HG02885 (cell line): ENCODE measurements around the gene GPANK1.
"Not testable (repeated sequence)": the region's sequence is repeated elsewhere in the genome, so short reads cannot be mapped to it uniquely, and the experiment has no call there.

ENCODE experiments used
- ATAC-seq: cut with Tn5 transposase; IDR thresholded peaks from one replicate; pipeline ENCODE4 v1.9.1; 2021; ENCODE audit warnings: mild to moderate bottlenecking; ENCODE audit not compliant: unreplicated experiment, poor library complexity

GPANK1 gene

GRCh38 chr6:31664790-31665500 is at the start of gene GPANK1:
TSS of gene GPANK1 (minus strand) at chr6:31664997. CDS start at chr6:31664478, 519 bp downstream.
- ATAC-seq: peak; percentile 34

GRCh38 chr6:31713991-31714684 is 49.3 kb upstream of the GPANK1 start:
- ATAC-seq: no peak

- ATAC-seq: no peak
Observed at GRCh38 chr6:31713465-31713864, 48.7 kb upstream of the GPANK1 start.

- no peak for ATAC-seq
Observed at GRCh38 chr6:31712296-31712695, 47.5 kb upstream of the GPANK1 start.

GRCh38 chr6:31711233-31711632 is 46.4 kb upstream of the GPANK1 start:
- ATAC-seq: no peak

GRCh38 chr6:31710523-31711219 is 45.9 kb upstream of the GPANK1 start:
- ATAC-seq: no peak

- not testable (repeated sequence) for ATAC-seq
Observed at GRCh38 chr6:31709157-31709556, 44.4 kb upstream of the GPANK1 start.

- no peak for ATAC-seq
Observed at GRCh38 chr6:31708224-31708623, 43.4 kb upstream of the GPANK1 start.

GRCh38 chr6:31707701-31708100 is 42.9 kb upstream of the GPANK1 start:
- no peak for ATAC-seq

- ATAC-seq: no peak
Observed at GRCh38 chr6:31706599-31706998, 41.8 kb upstream of the GPANK1 start, which contains the start of gene LY6G6F. TSS of gene LY6G6F (plus strand) at chr6:31706866. CDS start at chr6:31706907, 41 bp downstream.

- no peak for ATAC-seq
Observed at GRCh38 chr6:31705931-31706330, 41.1 kb upstream of the GPANK1 start.

GRCh38 chr6:31702819-31703716 is 38.3 kb upstream of the GPANK1 start, which contains the start of gene ABHD16A:
TSS of gene ABHD16A (minus strand) at chr6:31703324. CDS start at chr6:31703281, 43 bp downstream.
- peak; percentile 93 for ATAC-seq

- ATAC-seq: no peak
Observed at GRCh38 chr6:31702405-31702818, 37.6 kb upstream of the GPANK1 start.

- no peak for ATAC-seq
Observed at GRCh38 chr6:31701666-31702404, 37.0 kb upstream of the GPANK1 start.

GRCh38 chr6:31700740-31701401 is 36.1 kb upstream of the GPANK1 start:
- ATAC-seq: no peak

- no peak for ATAC-seq
Observed at GRCh38 chr6:31697555-31697954, 32.8 kb upstream of the GPANK1 start.

- ATAC-seq: no peak
Observed at GRCh38 chr6:31693535-31693934, 28.7 kb upstream of the GPANK1 start.

GRCh38 chr6:31692886-31693285 is 28.1 kb upstream of the GPANK1 start:
- no peak for ATAC-seq

GRCh38 chr6:31692353-31692752 is 27.6 kb upstream of the GPANK1 start:
- ATAC-seq: no peak
